Ishikawa (cell line): ENCODE measurements around the gene RHO.

Experiments used
- CREB1 ChIP-seq: IDR thresholded peaks from 2 replicates; pipeline ENCODE4 v1.6.1; 2012; ENCODE audit warnings: low read depth
- RAD21 ChIP-seq: IDR thresholded peaks from 2 replicates; pipeline ENCODE4 v1.6.1; 2012; ENCODE audit warnings: low read depth
- REST ChIP-seq: IDR thresholded peaks from 2 replicates; pipeline ENCODE4 v1.6.1; 2012; ENCODE audit warnings: low read depth, mild to moderate bottlenecking
- TAF1 ChIP-seq: IDR thresholded peaks from 2 replicates; pipeline ENCODE4 v1.6.1; 2012; ENCODE audit warnings: low read depth, mild to moderate bottlenecking
- TEAD4 ChIP-seq: IDR thresholded peaks from 2 replicates; pipeline ENCODE4 v1.6.1; 2012
- YY1 ChIP-seq: IDR thresholded peaks from 2 replicates; pipeline ENCODE4 v1.6.1; 2012; ENCODE audit warnings: low read depth

- TF ChIP-seq RAD21: no peak
- no peak for TF ChIP-seq CREB1
- TF ChIP-seq REST: no peak
- no peak for TF ChIP-seq YY1
- no peak for TF ChIP-seq TEAD4
- TF ChIP-seq TAF1: no peak
Measured at GRCh38 chr3:129527262-129527661, 1.2 kb upstream of the RHO start.
